B cell (primary cell): ENCODE data around the gene CFB. TPM values are rescaled to one million over a fixed set of nuclear protein-coding genes. Genes with fewer than 3 reads are reported as not detected.

ENCODE experiments used
- ATAC-seq: fragments of 200-7000 bp; cut with Tn5 transposase; one replicate; pipeline ENCODE4 v1.10.0; 2021; ENCODE audit warnings: low read depth, mild to moderate bottlenecking, moderate number of reproducible peaks, moderate library complexity
- CTCF ChIA-PET: fragments of 350-600 bp; sonication (Branson Sonifier 250); formaldehyde crosslinking; loops from one replicate; lab custom pipeline; 2021; ENCODE audit warnings: antibody characterized with exemption, inconsistent platforms; lab: Charles Lee
- POLR2A ChIA-PET: fragments of 350-600 bp; sonication (Branson Sonifier 250); formaldehyde crosslinking; loops from one replicate; lab custom pipeline; 2021; ENCODE audit warnings: antibody characterized with exemption; lab: Charles Lee
- DNase-seq: peaks from one replicate; pipeline ENCODE4 v3.0.0; 2013
- H2AFZ ChIP-seq: 2 replicates; pipeline ENCODE4 v1.6.1; 2012; ENCODE audit warnings: mild to moderate bottlenecking, low read depth, low read length; ENCODE audit not compliant: insufficient read depth, poor library complexity, severe bottlenecking
- H3K27ac ChIP-seq, 2 donors: 1 replicate in 1 of 2; 2 replicates in 1 of 2; pipeline ENCODE4 v1.5.1; 2012 to 2013; ENCODE audit warnings: low read length in 2 of 2, mild to moderate bottlenecking in 2 of 2, moderate library complexity in 1 of 2
- H3K27me3 ChIP-seq, 4 experiments: fragments of 200-600 bp in 1 of 4; sonication (generic) in 1 of 4; replicated peaks in 1 of 4; 1 replicate in 2 of 4; 2 replicates in 2 of 4; pipeline versions ENCODE4 v1.6.1 to v1.7.0; 2013 to 2016; ENCODE audit warnings: low read length in 3 of 4, mild to moderate bottlenecking in 2 of 4, mixed read lengths in 1 of 4, moderate library complexity in 1 of 4; ENCODE audit not compliant: insufficient read depth in 4 of 4, control insufficient read depth in 3 of 4; ENCODE audit errors: control extremely low read depth in 1 of 4
- H3K36me3 ChIP-seq, 2 experiments: replicated peaks in 1 of 2; 1 replicate in 1 of 2; 2 replicates in 1 of 2; pipeline versions ENCODE4 v1.6.1 to v1.7.1; 2013; ENCODE audit warnings: low read length in 1 of 2; ENCODE audit not compliant: insufficient read depth in 2 of 2, control insufficient read depth in 1 of 2; ENCODE audit errors: control extremely low read depth in 1 of 2, extremely low read depth in 1 of 2
- H3K4me1 ChIP-seq, 2 donors: fragments of 200-600 bp in 1 of 2; sonication (generic) in 1 of 2; 1 replicate in 1 of 2; 2 replicates in 1 of 2; pipeline versions ENCODE4 v1.5.1 to v1.6.1; 2013 to 2017; ENCODE audit warnings: low read length in 2 of 2; ENCODE audit not compliant: control insufficient read depth in 2 of 2, insufficient read depth in 2 of 2
- H3K4me2 ChIP-seq: replicated peaks from 2 replicates; pipeline ENCODE3; 2012; ENCODE audit warnings: mild to moderate bottlenecking, low read depth, low read length; ENCODE audit not compliant: poor library complexity, severe bottlenecking
- H3K4me3 ChIP-seq, 5 experiments: fragments of 200-600 bp in 1 of 5; sonication (generic) in 1 of 5; 1 replicate in 3 of 5; 2 replicates in 2 of 5; pipeline versions ENCODE4 v1.5.1 to v1.7.0; 2011 to 2016; ENCODE audit warnings: low read length in 4 of 5, mild to moderate bottlenecking in 4 of 5, low read depth in 2 of 5, control low read depth in 1 of 5, moderate library complexity in 1 of 5; ENCODE audit not compliant: insufficient read depth in 1 of 5; ENCODE audit errors: control extremely low read depth in 1 of 5, extremely low read depth in 1 of 5
- H3K79me2 ChIP-seq: fragments of 200-600 bp; sonication (generic); one replicate; pipeline ENCODE4 v1.6.0; 2016; ENCODE audit warnings: low read length; ENCODE audit not compliant: control insufficient read depth, insufficient read depth
- H3K9ac ChIP-seq: fragments of 200-600 bp; sonication (generic); 2 replicates; pipeline ENCODE4 v1.6.1; 2017; ENCODE audit warnings: mild to moderate bottlenecking, low read length, moderate library complexity
- H3K9me3 ChIP-seq, 3 donors: one replicate each; pipeline versions ENCODE4 v1.6.1 to v1.7.1; 2013; ENCODE audit warnings: low read length in 2 of 3; ENCODE audit not compliant: control insufficient read depth in 2 of 3, insufficient read depth in 1 of 3; ENCODE audit errors: control extremely low read depth in 1 of 3
- H4K20me1 ChIP-seq: 2 replicates; pipeline ENCODE4 v1.6.0; 2012; ENCODE audit warnings: mild to moderate bottlenecking, low read length; ENCODE audit not compliant: insufficient read depth, control insufficient read depth, poor library complexity, severe bottlenecking
- H3K27ac Mint-ChIP-seq: one replicate; pipeline ENCODE4 v1.8.0; 2021; ENCODE audit warnings: mixed read lengths
- H3K27me3 Mint-ChIP-seq: one replicate; pipeline ENCODE4 v1.8.0; 2021; ENCODE audit warnings: mixed read lengths
- H3K4me1 Mint-ChIP-seq: one replicate; pipeline ENCODE4 v1.8.0; 2021; ENCODE audit warnings: mixed read lengths
- H3K4me3 Mint-ChIP-seq: one replicate; pipeline ENCODE4 v1.8.0; 2021; ENCODE audit warnings: mixed read lengths
- H3K9me3 Mint-ChIP-seq: one replicate; pipeline ENCODE4 v1.8.0; 2022; ENCODE audit warnings: mixed read lengths; ENCODE audit not compliant: insufficient read depth
- EZH2 ChIP-seq: IDR thresholded peaks from 2 replicates; pipeline ENCODE4 v1.6.1; 2012; ENCODE audit warnings: borderline replicate concordance, low read depth, mild to moderate bottlenecking, moderate library complexity, low read length; ENCODE audit not compliant: insufficient read depth, poor library complexity, severe bottlenecking
- WGBS: methylation state at CpG from one replicate; pipeline ENCODE4 v1.1.5; 2013; ENCODE audit warnings: missing lambda C conversion rate; ENCODE audit not compliant: insufficient coverage; 5-methylcytosine and 5-hydroxymethylcytosine counted together
- intact Hi-C: fragments of 100-400 bp; cut with micrococcal nuclease; formaldehyde crosslinking; loops from one replicate; pipeline ENCODE4 v1.10.0; 2022
- polyA plus RNA-seq: library from polyadenylated mRNA; depleted of rRNA; stranded (reverse); fragments of >200 nt; gene quantifications from 2 replicates; pipeline ENCODE4 v1.2.3, GENCODE V29; 2012
- total RNA-seq, 2 donors: library from RNA; stranded (reverse); fragments of 120-200 nt in 1 of 2; gene quantifications; 1 replicate in 1 of 2; 2 replicates in 1 of 2; pipeline versions ENCODE4 v1.2.3 to v1.2.4, GENCODE V29; 2013 to 2022
- TF ChIP-seq, protein P1 (sequence below): fragments of 200-600 bp; IDR thresholded peaks from one replicate; pipeline ENCODE4 v1.8.0; 2022; ENCODE audit warnings: antibody characterized with exemption, mild to moderate bottlenecking

CFB gene
- total and polyA plus RNA-seq, 2 donors (not counting 1 experiment from before 2014, with no cell fraction given), result not detected

- ChIA-PET POLR2A (interaction anchor here (0.8 kb wide), 1 partner anchor 162 kb away, joined by 3 read pairs; the partner anchor contains the start of gene LSM2), CTCF (no interaction called here)
- Histone ChIP-seq H4K20me1 (no peaks in the 10 kb centered on the region), H3K79me2 (peaks cover 9% of the 10 kb centered on the region), H2AFZ (no peak overlapping the region), H3K4me1 (peaks cover 18 to 23% of the 10 kb centered on the region in 2 donors), H3K4me2 (no peak overlapping the region), H3K9me3 (no peaks in the 10 kb centered on the region), H3K27me3 (no peaks in the 10 kb centered on the region), H3K27ac (no peak overlapping the region), H3K4me3 (no peak overlapping the region), H3K9ac (no peak overlapping the region), H3K36me3 (peaks cover 2 to 66% of the 10 kb centered on the region in 2 experiments)
- Mint-ChIP-seq H3K27me3 (no peaks in the 10 kb centered on the region), H3K27ac (no peak overlapping the region), H3K9me3 (no peaks in the 10 kb centered on the region), H3K4me3 (no peak overlapping the region), H3K4me1 (peaks cover 32% of the 10 kb centered on the region)
- intact Hi-C loops, result no loop called here
- TF ChIP-seq, protein P1, sequence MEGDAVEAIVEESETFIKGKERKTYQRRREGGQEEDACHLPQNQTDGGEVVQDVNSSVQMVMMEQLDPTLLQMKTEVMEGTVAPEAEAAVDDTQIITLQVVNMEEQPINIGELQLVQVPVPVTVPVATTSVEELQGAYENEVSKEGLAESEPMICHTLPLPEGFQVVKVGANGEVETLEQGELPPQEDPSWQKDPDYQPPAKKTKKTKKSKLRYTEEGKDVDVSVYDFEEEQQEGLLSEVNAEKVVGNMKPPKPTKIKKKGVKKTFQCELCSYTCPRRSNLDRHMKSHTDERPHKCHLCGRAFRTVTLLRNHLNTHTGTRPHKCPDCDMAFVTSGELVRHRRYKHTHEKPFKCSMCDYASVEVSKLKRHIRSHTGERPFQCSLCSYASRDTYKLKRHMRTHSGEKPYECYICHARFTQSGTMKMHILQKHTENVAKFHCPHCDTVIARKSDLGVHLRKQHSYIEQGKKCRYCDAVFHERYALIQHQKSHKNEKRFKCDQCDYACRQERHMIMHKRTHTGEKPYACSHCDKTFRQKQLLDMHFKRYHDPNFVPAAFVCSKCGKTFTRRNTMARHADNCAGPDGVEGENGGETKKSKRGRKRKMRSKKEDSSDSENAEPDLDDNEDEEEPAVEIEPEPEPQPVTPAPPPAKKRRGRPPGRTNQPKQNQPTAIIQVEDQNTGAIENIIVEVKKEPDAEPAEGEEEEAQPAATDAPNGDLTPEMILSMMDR, result no peak
- TF ChIP-seq EZH2, result no peak
- DNase-seq, result no peak
- 94% methylated on average over 11 of the region's 11 CpGs for WGBS
- no peak for ATAC-seq
Observed at GRCh38 chr6:31968326-31968725, 22.4 kb downstream of the CFB start.

DNA sequence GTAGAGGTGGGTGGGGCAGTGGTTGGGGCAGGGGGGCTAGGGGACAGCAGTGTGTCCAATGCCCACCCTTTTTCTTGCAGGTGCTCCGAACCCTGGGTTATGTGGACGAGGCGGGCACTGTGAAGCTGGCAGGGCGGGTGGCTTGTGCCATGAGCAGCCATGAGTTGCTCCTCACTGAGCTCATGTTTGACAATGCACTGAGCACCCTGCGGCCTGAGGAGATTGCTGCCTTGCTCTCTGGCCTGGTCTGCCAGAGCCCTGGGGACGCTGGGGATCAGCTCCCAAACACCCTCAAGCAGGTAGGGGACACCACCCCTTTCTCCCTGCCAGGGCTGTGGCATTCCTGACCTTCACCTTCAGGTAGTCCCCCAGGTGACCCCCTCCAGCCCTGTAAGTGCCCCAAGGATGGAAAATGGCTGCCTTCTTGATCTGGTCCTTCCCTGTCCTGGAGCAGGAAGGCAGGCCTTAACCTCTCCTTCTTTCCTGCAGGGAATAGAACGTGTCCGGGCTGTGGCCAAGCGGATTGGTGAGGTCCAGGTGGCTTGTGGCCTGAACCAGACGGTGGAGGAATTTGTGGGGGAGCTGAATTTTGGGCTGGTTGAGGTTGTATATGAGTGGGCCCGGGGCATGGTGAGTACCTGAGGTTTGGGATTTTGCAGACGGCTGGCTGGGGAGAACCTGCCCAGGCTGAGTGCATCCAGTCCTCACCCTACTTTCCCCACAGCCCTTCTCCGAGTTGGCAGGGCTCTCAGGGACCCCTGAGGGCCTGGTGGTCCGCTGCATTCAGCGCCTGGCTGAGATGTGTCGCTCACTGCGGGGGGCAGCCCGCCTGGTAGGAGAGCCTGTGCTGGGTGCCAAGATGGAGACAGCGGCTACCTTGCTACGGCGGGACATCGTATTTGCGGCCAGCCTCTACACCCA, 23.2 kb downstream of the CFB start:
- no peak for ATAC-seq
- Histone ChIP-seq H3K9ac (no peak overlapping the region), H3K4me2 (no peak overlapping the region), H2AFZ (no peak overlapping the region), H3K79me2 (peaks cover 11% of the 10 kb centered on the region), H4K20me1 (no peaks in the 10 kb centered on the region), H3K9me3 (no peaks in the 10 kb centered on the region), H3K27me3 (no peaks in the 10 kb centered on the region), H3K36me3 (peaks cover 2 to 59% of the 10 kb centered on the region in 2 experiments), H3K4me3 (no peak overlapping the region), H3K4me1 (peaks cover 18 to 23% of the 10 kb centered on the region in 2 donors), H3K27ac (no peak overlapping the region)
- intact Hi-C loops, result no loop called here
- Mint-ChIP-seq H3K27me3 (no peaks in the 10 kb centered on the region), H3K9me3 (no peaks in the 10 kb centered on the region), H3K4me1 (peaks cover 34% of the 10 kb centered on the region), H3K4me3 (peak overlapping the region; percentile 46), H3K27ac (no peak overlapping the region)
- no peak for TF ChIP-seq EZH2
- TF ChIP-seq, protein P1, result no peak
- DNase-seq, result no peak
- ChIA-PET POLR2A (interaction anchor here (0.8 kb wide), 2 partner anchors 162 to 342 kb away, joined by 3 read pairs; partner anchors contain the start of gene LSM2), CTCF (no interaction called here)
- WGBS, result 91% methylated on average over 17 of the region's 23 CpGs
